MM.1S (cell line): ENCODE results near the gene RCN2.

Experiments
- DNase-seq: peaks from one replicate; pipeline ENCODE4 v3.0.0-alpha.2; 2015
- H2AFZ ChIP-seq: fragments of 300-600 bp; sonication (generic); 2 replicates; pipeline ENCODE4 v1.6.0; 2016; ENCODE audit warnings: antibody characterized with exemption, low read length
- H3F3A ChIP-seq: fragments of 300-600 bp; sonication (generic); 2 replicates; pipeline ENCODE4 v1.6.1; 2016; ENCODE audit warnings: mild to moderate bottlenecking, antibody characterized with exemption, low read length, moderate library complexity, mixed read lengths; ENCODE audit not compliant: insufficient read depth
- H3K27ac ChIP-seq: fragments of 300-600 bp; sonication (generic); 2 replicates; pipeline ENCODE4 v1.5.1; 2016; ENCODE audit warnings: mild to moderate bottlenecking, low read length
- H3K27me3 ChIP-seq: fragments of 300-600 bp; sonication (generic); replicated peaks from 2 replicates; pipeline ENCODE4 v1.6.0; 2016; ENCODE audit warnings: low read length; ENCODE audit not compliant: insufficient read depth
- H3K36me3 ChIP-seq: fragments of 300-600 bp; sonication (generic); replicated peaks from 2 replicates; pipeline ENCODE4 v1.6.1; 2016; ENCODE audit warnings: mild to moderate bottlenecking, low read length, mixed read lengths; ENCODE audit not compliant: insufficient read depth
- H3K4me1 ChIP-seq: fragments of 300-600 bp; sonication (generic); 2 replicates; pipeline ENCODE4 v1.6.1; 2016; ENCODE audit warnings: low read length, mixed read lengths
- H3K4me2 ChIP-seq: fragments of 300-600 bp; sonication (generic); 2 replicates; pipeline ENCODE4 v1.6.0; 2016; ENCODE audit warnings: low read depth, low read length
- H3K4me3 ChIP-seq: fragments of 300-600 bp; sonication (generic); 2 replicates; pipeline ENCODE4 v1.5.1; 2016; ENCODE audit warnings: low read length, mixed read lengths
- H3K79me2 ChIP-seq: fragments of 300-600 bp; sonication (generic); 2 replicates; pipeline ENCODE4 v1.6.1; 2016; ENCODE audit warnings: mixed run types, low read length, mixed read lengths
- H3K9ac ChIP-seq: fragments of 300-600 bp; sonication (generic); 2 replicates; pipeline ENCODE4 v1.6.1; 2016; ENCODE audit warnings: low read length, mixed read lengths
- H3K9me2 ChIP-seq: fragments of 300-600 bp; sonication (generic); replicated peaks from 2 replicates; pipeline ENCODE4 v1.6.1; 2016; ENCODE audit warnings: mild to moderate bottlenecking, low read length, mixed read lengths; ENCODE audit not compliant: insufficient read depth
- H3K9me3 ChIP-seq: fragments of 300-600 bp; sonication (generic); replicated peaks from 2 replicates; pipeline ENCODE4 v1.6.1; 2016; ENCODE audit warnings: mild to moderate bottlenecking, low read length, mixed read lengths; ENCODE audit not compliant: insufficient read depth
- H4K20me1 ChIP-seq: fragments of 300-600 bp; sonication (generic); 2 replicates; pipeline ENCODE4 v1.6.1; 2016; ENCODE audit warnings: mild to moderate bottlenecking, low read length, moderate library complexity, mixed read lengths; ENCODE audit not compliant: insufficient read depth
- EZH2 ChIP-seq: fragments of 300-600 bp; sonication (generic); optimal IDR thresholded peaks from 2 replicates; pipeline ENCODE3; 2017; ENCODE audit warnings: low read depth, mild to moderate bottlenecking, antibody characterized with exemption, low read length, mixed read lengths
- EZH2phosphoT487 ChIP-seq: fragments of 300-600 bp; sonication (generic); IDR thresholded peaks from 2 replicates; pipeline ENCODE4 v1.6.1; 2018; ENCODE audit warnings: antibody characterized with exemption, low read length
- TF ChIP-seq, protein P1 (sequence below): fragments of 300-600 bp; sonication (generic); IDR thresholded peaks from 2 replicates; pipeline ENCODE4 v1.5.1; 2016; ENCODE audit warnings: antibody characterized with exemption, low read length, mixed read lengths

Gene RCN2

DNA sequence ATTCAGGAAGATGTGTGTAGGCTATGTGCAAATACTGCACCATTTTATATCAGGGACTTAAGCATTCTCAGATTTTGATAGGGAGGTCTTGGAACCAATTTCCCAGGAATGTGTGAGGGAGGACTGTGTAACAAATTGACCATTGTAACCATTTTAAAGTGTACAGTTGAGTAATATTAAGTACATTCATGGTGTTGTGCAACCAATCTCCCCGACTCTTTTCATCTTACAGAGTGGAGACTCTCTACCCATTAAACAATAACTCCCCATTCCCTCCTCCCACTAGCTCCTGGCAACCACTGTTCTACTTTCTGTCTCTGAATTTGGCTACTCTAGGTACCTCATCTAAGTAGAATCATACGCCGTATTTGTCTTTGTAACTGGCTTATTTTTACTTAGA is 5.1 kb downstream of the RCN2 start:
- no peak overlapping the region for H3K27ac ChIP-seq
- H3K4me2 ChIP-seq = no peak overlapping the region
- H4K20me1 ChIP-seq = no peaks in the 10 kb centered on the region
- no peaks in the 10 kb centered on the region; the same call in 1 of the 2 replicates for H3K36me3 ChIP-seq
- no peak for DNase-seq
- peaks cover 16% of the 10 kb centered on the region for H3K79me2 ChIP-seq
- no peak overlapping the region for H3K4me3 ChIP-seq
- no peak overlapping the region for H3K9ac ChIP-seq
- no peaks in the 10 kb centered on the region for H3K9me3 ChIP-seq
- no peaks in the 10 kb centered on the region for H3F3A ChIP-seq
- H3K4me1 ChIP-seq = peaks cover 5% of the 10 kb centered on the region; the same call in 1 of the 2 replicates
- H3K27me3 ChIP-seq = no peaks in the 10 kb centered on the region
- no peaks in the 10 kb centered on the region for H3K9me2 ChIP-seq
- H2AFZ ChIP-seq = no peak overlapping the region
- TF ChIP-seq, protein P1, sequence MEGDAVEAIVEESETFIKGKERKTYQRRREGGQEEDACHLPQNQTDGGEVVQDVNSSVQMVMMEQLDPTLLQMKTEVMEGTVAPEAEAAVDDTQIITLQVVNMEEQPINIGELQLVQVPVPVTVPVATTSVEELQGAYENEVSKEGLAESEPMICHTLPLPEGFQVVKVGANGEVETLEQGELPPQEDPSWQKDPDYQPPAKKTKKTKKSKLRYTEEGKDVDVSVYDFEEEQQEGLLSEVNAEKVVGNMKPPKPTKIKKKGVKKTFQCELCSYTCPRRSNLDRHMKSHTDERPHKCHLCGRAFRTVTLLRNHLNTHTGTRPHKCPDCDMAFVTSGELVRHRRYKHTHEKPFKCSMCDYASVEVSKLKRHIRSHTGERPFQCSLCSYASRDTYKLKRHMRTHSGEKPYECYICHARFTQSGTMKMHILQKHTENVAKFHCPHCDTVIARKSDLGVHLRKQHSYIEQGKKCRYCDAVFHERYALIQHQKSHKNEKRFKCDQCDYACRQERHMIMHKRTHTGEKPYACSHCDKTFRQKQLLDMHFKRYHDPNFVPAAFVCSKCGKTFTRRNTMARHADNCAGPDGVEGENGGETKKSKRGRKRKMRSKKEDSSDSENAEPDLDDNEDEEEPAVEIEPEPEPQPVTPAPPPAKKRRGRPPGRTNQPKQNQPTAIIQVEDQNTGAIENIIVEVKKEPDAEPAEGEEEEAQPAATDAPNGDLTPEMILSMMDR = no peak
- no peak for TF ChIP-seq EZH2
- TF ChIP-seq EZH2phosphoT487 = no peak

- no peaks in the 10 kb centered on the region for H3K9me2 ChIP-seq
Observed at GRCh38 chr15:76938752-76939151, 7.2 kb downstream of the RCN2 start.

GRCh38 chr15:76939715-76940114 is 8.2 kb downstream of the RCN2 start:
- no peak overlapping the region for H3K4me3 ChIP-seq
- no peaks in the 10 kb centered on the region for H3K27me3 ChIP-seq
- DNase-seq = no peak
- no peak overlapping the region for H3K27ac ChIP-seq
- no peaks in the 10 kb centered on the region for H3K4me1 ChIP-seq
- no peaks in the 10 kb centered on the region for H3K9me3 ChIP-seq
- no peak for TF ChIP-seq EZH2
- no peak for TF ChIP-seq EZH2phosphoT487
- TF ChIP-seq, protein P1 = no peak
- no peaks in the 10 kb centered on the region for H3K79me2 ChIP-seq
- no peaks in the 10 kb centered on the region; the same call in 1 of the 2 replicates for H3K36me3 ChIP-seq
- H4K20me1 ChIP-seq = no peaks in the 10 kb centered on the region
- no peaks in the 10 kb centered on the region for H3F3A ChIP-seq
- H3K9ac ChIP-seq = no peak overlapping the region
- no peak overlapping the region for H3K4me2 ChIP-seq
- H3K9me2 ChIP-seq = no peaks in the 10 kb centered on the region
- no peak overlapping the region for H2AFZ ChIP-seq

More at GRCh38 chr15:76938752-76939151, 7.2 kb downstream of the RCN2 start:
- Histone ChIP-seq H3K4me3 (no peak overlapping the region), H3K4me1 (no peaks in the 10 kb centered on the region), H3K4me2 (no peak overlapping the region), H3F3A (no peaks in the 10 kb centered on the region), H3K27me3 (no peaks in the 10 kb centered on the region), H3K9me3 (no peaks in the 10 kb centered on the region), H2AFZ (no peak overlapping the region), H3K79me2 (no peaks in the 10 kb centered on the region), H3K27ac (no peak overlapping the region), H3K9ac (no peak overlapping the region), H4K20me1 (no peaks in the 10 kb centered on the region), H3K36me3 (no peaks in the 10 kb centered on the region; the same call in 1 of the 2 replicates)
- no peak for DNase-seq
- TF ChIP-seq EZH2 (no peak), EZH2phosphoT487 (no peak)
- TF ChIP-seq, protein P1 = no peak

DNA sequence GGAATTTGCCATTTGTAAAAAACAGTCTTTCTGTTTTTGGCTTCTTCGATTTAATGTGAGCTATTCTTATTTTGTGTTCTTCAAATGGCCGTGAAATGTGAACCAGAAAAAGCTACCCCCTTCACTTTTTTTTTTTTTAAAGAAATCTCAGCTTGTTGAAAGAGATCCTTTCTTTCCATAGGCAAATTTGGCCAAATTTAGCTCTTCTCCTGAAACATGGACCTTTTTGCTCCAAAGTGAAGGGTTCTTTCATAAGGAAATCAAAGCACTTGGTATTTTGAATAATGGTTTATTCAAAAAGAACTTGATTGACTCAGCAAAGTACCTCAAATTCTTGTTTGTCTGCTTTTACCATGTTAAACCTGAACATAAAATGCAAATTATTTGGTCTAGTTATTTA is 10.1 kb downstream of the RCN2 start:
- TF ChIP-seq, protein P1 = no peak
- no peak for TF ChIP-seq EZH2phosphoT487
- no peak for TF ChIP-seq EZH2

More for the DNA sequence above, 10.1 kb downstream of the RCN2 start:
- no peak overlapping the region for H3K4me3 ChIP-seq
- no peaks in the 10 kb centered on the region for H3K27me3 ChIP-seq
- no peaks in the 10 kb centered on the region for H3K9me2 ChIP-seq
- DNase-seq = no peak
- no peaks in the 10 kb centered on the region; the same call in 1 of the 2 replicates for H3K36me3 ChIP-seq
- no peaks in the 10 kb centered on the region for H4K20me1 ChIP-seq
- H3K9ac ChIP-seq = no peak overlapping the region
- no peaks in the 10 kb centered on the region for H3F3A ChIP-seq
- H3K9me3 ChIP-seq = no peaks in the 10 kb centered on the region
- no peak overlapping the region for H2AFZ ChIP-seq
- no peak overlapping the region for H3K4me2 ChIP-seq
- H3K27ac ChIP-seq = no peak overlapping the region
- no peaks in the 10 kb centered on the region for H3K79me2 ChIP-seq
- no peaks in the 10 kb centered on the region for H3K4me1 ChIP-seq
